Fibroblast of villous mesenchyme (primary cell): ENCODE data around the gene SPTBN4. TPM values are rescaled to one million over a fixed set of nuclear protein-coding genes. Genes with fewer than 3 reads are reported as not detected.

Experiments used
- DNase-seq: peaks from one replicate; pipeline ENCODE4 v3.0.0-alpha.2; 2010; ENCODE audit warnings: low read depth
- H3K4me3 ChIP-seq: 2 replicates; pipeline ENCODE4 v1.5.1; 2011; ENCODE audit warnings: low read depth, mild to moderate bottlenecking, low read length
- total RNA-seq: library from RNA; depleted of rRNA; stranded (reverse); fragments of >200 nt; gene quantifications from 2 replicates; pipeline ENCODE4 v1.2.3, GENCODE V29; 2012
- TF ChIP-seq, protein P1 (sequence below): IDR thresholded peaks from 2 replicates; pipeline ENCODE4 v1.5.1; 2012; ENCODE audit warnings: low read depth, mild to moderate bottlenecking, low read length; ENCODE audit not compliant: insufficient read depth

Gene SPTBN4
- total RNA-seq, result 0.32 and 1.3 TPM in 2 replicates

GRCh38 chr19:40466985-40467734, at the start of gene SPTBN4:
Gene SPTBN4, plus strand, starts transcription at chr19:40467001. Its CDS starts 5,621 bp downstream, at chr19:40472622.
- peak within 1 kb of the TSS; percentile 50 for H3K4me3 ChIP-seq
- no peak for DNase-seq
- TF ChIP-seq, protein P1, sequence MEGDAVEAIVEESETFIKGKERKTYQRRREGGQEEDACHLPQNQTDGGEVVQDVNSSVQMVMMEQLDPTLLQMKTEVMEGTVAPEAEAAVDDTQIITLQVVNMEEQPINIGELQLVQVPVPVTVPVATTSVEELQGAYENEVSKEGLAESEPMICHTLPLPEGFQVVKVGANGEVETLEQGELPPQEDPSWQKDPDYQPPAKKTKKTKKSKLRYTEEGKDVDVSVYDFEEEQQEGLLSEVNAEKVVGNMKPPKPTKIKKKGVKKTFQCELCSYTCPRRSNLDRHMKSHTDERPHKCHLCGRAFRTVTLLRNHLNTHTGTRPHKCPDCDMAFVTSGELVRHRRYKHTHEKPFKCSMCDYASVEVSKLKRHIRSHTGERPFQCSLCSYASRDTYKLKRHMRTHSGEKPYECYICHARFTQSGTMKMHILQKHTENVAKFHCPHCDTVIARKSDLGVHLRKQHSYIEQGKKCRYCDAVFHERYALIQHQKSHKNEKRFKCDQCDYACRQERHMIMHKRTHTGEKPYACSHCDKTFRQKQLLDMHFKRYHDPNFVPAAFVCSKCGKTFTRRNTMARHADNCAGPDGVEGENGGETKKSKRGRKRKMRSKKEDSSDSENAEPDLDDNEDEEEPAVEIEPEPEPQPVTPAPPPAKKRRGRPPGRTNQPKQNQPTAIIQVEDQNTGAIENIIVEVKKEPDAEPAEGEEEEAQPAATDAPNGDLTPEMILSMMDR, result no peak

DNA sequence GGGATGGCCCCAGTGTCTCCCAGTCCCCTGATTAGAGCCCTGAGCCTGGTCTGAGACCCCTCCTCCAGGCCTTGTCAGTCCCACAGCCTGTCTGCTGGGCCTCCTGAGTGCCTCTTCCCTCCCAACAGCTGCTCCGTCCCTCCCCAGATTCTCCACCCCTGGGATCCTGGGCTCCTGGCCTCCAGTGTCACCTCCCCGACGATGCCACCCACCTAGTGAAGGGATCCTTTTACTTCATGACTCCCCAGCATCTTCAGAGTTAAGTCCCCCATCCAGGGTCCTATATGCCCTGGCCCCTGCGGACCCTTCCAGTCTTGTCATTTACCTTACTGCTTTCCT, 49.2 kb upstream of the SPTBN4 start:
- TF ChIP-seq, protein P1, result no peak
- DNase-seq, result no peak

GRCh38 chr19:40418040-40418439, 48.8 kb upstream of the SPTBN4 start:
- DNase-seq, result no peak
- TF ChIP-seq, protein P1, result no peak
- H3K4me3 ChIP-seq, result no peak overlapping the region

More for the DNA sequence above, 49.2 kb upstream of the SPTBN4 start:
- no peak overlapping the region for H3K4me3 ChIP-seq

DNA sequence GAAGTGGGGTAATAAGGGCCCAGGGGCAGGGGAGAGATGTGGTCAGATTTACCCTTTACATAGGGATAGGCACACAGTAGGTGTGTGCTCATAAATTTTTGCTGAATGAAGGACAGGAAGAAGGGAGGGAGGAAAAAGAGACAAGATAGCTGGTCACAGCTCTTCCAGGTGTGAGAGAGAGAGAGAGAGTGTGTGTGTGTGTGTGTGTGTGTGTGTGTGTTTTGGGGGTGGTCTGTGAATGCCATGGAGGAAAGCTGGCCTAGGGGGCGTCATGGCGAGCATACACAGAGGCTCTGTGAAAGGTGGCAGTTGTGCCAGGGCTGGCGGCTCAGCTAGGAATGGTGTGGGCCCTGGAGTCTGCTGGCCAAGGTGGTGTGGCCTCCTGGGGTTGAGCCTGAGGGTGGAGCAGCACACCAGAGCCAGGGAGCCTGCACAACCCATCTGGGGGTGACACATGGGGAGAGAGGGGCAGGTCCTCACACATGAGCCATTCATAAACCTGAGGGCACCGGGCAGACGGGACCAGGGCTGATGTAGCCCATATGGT, 47.7 kb upstream of the SPTBN4 start:
- no peak for DNase-seq
- TF ChIP-seq, protein P1, result no peak
- no peak overlapping the region for H3K4me3 ChIP-seq

GRCh38 chr19:40419780-40420179, 47.0 kb upstream of the SPTBN4 start:
- TF ChIP-seq, protein P1, result no peak
- H3K4me3 ChIP-seq, result no peak overlapping the region
- no peak for DNase-seq

DNA sequence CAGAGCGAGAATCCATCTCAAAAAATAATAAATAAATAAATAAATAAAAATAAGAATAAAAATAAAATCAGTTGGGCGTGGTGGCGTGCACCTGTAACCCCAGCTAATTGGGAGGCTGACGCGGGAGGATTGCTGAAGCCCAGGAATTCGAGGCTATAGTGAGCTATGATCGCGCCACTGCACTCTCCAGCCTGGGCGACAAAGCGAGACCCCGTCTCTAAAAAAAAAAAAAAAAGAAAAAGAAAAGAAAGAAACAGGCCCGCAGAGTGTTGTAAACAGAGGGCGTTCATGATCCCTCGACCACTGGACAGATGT, 46.4 kb upstream of the SPTBN4 start:
- no peak for DNase-seq
- TF ChIP-seq, protein P1, result no peak
- H3K4me3 ChIP-seq, result peak overlapping the region; percentile 72
